ENCODE results near the gene PSKH1.

The PSKH1 gene

GRCh38 chr16:67892899-67893742, at the start of gene PSKH1:
Gene PSKH1, plus strand, starts transcription at chr16:67893254. Its CDS starts 15,496 bp downstream, at chr16:67908750.
- Mint-ChIP-seq H3K27ac (peak within 1 kb of the TSS; percentile 95), H3K4me1 (ENCODE audit: low read depth) (peaks cover 40% of the 10 kb centered on the region), H3K9me3 (no peaks in the 10 kb centered on the region), H3K4me3 (peak within 1 kb of the TSS; percentile 92), H3K36me3 (ENCODE audit: low read depth) (peaks cover 13% of the 10 kb centered on the region), H3K27me3 (no peaks in the 10 kb centered on the region)
- intact Hi-C loops (cut with micrococcal nuclease), result no loop called here

GRCh38 chr16:67843343-67843765, 49.7 kb upstream of the PSKH1 start:
- intact Hi-C loops (cut with micrococcal nuclease), result no loop called here
- Mint-ChIP-seq H3K27me3 (no peaks in the 10 kb centered on the region), H3K36me3 (ENCODE audit: low read depth) (peaks cover 25% of the 10 kb centered on the region), H3K9me3 (no peaks in the 10 kb centered on the region), H3K27ac (peak overlapping the region; percentile 97), H3K4me3 (peak overlapping the region; percentile 97), H3K4me1 (ENCODE audit: low read depth) (peaks cover 46% of the 10 kb centered on the region)

DNA sequence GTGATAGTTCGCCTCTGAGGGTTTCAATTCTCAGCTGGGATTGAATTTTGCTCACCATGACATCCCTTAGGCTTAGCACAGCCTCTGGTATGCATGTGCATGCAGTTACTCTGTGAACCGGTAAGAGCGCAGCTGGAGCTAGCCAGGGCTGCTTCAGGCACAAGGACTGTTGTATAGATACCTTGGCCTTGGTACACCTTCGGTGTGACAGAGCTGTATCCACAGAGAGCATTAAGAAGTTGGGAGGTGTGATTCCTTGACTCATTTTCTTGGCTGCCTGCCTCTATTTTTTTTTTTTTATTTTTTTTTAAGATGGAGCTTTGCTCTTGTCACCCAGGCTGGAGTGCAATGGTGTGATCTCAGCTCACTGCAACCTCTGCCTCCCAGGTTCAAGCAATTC, 48.6 kb upstream of the PSKH1 start:
- Mint-ChIP-seq H3K9me3 (no peaks in the 10 kb centered on the region), H3K4me3 (no peak overlapping the region), H3K4me1 (ENCODE audit: low read depth) (peaks cover 52% of the 10 kb centered on the region), H3K36me3 (ENCODE audit: low read depth) (peaks cover 25% of the 10 kb centered on the region), H3K27me3 (no peaks in the 10 kb centered on the region), H3K27ac (no peak overlapping the region)
- intact Hi-C loops (cut with micrococcal nuclease), result no loop called here

- H3K27ac Mint-ChIP-seq, result peak overlapping the region; percentile 88
- H3K4me3 Mint-ChIP-seq, result peak overlapping the region; percentile 84
- no peaks in the 10 kb centered on the region for H3K9me3 Mint-ChIP-seq
- intact Hi-C loops (cut with micrococcal nuclease), result loop anchor here (1.0 to 2.0 kb wide), 2 partner anchors 27 to 39 kb away; partner anchors contain the start of genes EDC4, RANBP10 and TSNAXIP1
- peaks cover 59% of the 10 kb centered on the region for H3K4me1 Mint-ChIP-seq (ENCODE audit: low read depth)
- H3K27me3 Mint-ChIP-seq, result no peaks in the 10 kb centered on the region
- peaks cover 33% of the 10 kb centered on the region for H3K36me3 Mint-ChIP-seq (ENCODE audit: low read depth)
These were observed 47.6 kb upstream of the PSKH1 start for GRCh38 chr16:67845291-67846062.

DNA sequence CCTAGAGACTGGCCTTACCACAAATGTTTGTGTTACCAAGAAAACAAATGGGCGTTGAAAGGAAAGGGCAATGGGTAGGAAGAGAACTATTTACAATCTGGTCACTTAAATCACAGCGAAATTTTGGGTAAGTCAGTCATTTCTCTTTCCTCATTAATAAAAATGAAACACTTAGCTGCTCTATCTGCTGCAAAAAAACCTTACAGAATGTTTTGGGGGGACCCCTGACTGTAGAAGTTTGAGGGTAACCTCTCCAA, 47.1 kb upstream of the PSKH1 start:
- Mint-ChIP-seq H3K27ac (peak overlapping the region; percentile 88), H3K27me3 (no peaks in the 10 kb centered on the region), H3K4me3 (peak overlapping the region; percentile 84), H3K4me1 (ENCODE audit: low read depth) (peaks cover 61% of the 10 kb centered on the region), H3K9me3 (no peaks in the 10 kb centered on the region), H3K36me3 (ENCODE audit: low read depth) (peaks cover 36% of the 10 kb centered on the region)
- intact Hi-C loops (cut with micrococcal nuclease), result loop anchor here (1.0 to 2.0 kb wide), 2 partner anchors 27 to 40 kb away; partner anchors contain the start of genes EDC4, RANBP10 and TSNAXIP1

DNA sequence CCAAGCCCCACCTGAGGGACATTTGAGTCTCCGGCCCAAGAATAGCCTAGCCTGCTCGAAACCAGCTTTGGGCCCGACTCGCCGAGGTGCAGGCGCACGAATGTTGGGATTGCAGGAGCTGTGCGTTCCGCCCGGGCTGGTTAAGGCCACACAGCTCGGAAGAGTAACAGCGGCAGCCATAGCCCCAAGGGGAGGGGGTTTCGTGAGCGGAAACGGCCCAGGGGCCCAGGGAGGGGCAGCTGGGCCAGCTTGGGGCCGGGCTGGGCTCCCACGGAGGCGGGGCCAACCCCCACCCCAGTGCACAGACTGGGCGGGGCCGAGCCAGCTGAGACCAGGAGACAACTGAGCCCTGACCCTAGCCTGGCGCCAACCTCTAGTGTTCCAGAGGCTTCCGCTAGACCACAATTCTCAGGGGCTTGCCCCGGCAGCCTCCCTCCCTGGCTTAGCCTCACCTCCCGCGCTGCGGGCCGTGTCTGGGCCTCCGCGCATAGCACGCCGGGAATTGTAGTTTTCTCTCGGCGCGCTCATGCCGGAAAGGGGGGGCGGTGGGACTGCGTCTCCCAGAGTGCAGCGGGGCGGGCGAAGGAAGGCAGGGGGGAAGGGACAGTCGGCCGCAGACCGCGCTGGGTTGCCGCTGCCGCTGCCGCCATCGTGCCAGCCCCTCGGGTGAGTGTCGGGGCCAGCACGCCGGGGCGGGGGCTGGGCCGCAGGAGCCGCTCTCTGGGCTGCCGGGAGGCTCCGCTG, 46.6 kb upstream of the PSKH1 start, which contains the start of gene NUTF2:
Gene NUTF2, plus strand, starts transcription at position 614 of the 744 bp plus-strand sequence. CDS start 18,198 bp downstream, outside the sequence.
- Mint-ChIP-seq H3K4me1 (ENCODE audit: low read depth) (peaks cover 61% of the 10 kb centered on the region), H3K27ac (peak within 1 kb of the TSS; percentile 88), H3K36me3 (ENCODE audit: low read depth) (peaks cover 36% of the 10 kb centered on the region), H3K9me3 (no peaks in the 10 kb centered on the region), H3K27me3 (no peaks in the 10 kb centered on the region), H3K4me3 (peak within 1 kb of the TSS; percentile 84)
- intact Hi-C loops (cut with micrococcal nuclease), result loop anchor here (1.0 to 2.0 kb wide), 2 partner anchors 26 to 40 kb away; partner anchors contain the start of genes EDC4, RANBP10 and TSNAXIP1

GRCh38 chr16:67847064-67847861, 45.8 kb upstream of the PSKH1 start, which contains the start of gene CENPT:
Gene CENPT, minus strand, starts transcription at chr16:67847693. Its CDS starts 13,834 bp downstream, at chr16:67833859.
- H3K4me3 Mint-ChIP-seq, result peak within 1 kb of the TSS; percentile 84
- H3K27me3 Mint-ChIP-seq, result no peaks in the 10 kb centered on the region
- H3K36me3 Mint-ChIP-seq (ENCODE audit: low read depth), result peaks cover 36% of the 10 kb centered on the region
- intact Hi-C loops (cut with micrococcal nuclease), result loop anchor here (2.0 kb wide), 1 partner anchor 26 kb away; the partner anchor contains the start of gene EDC4
- peak within 1 kb of the TSS; percentile 88 for H3K27ac Mint-ChIP-seq
- H3K4me1 Mint-ChIP-seq (ENCODE audit: low read depth), result peaks cover 61% of the 10 kb centered on the region
- H3K9me3 Mint-ChIP-seq, result no peaks in the 10 kb centered on the region

GRCh38 chr16:67848118-67848517, 44.9 kb upstream of the PSKH1 start:
- no peaks in the 10 kb centered on the region for H3K27me3 Mint-ChIP-seq
- peaks cover 29% of the 10 kb centered on the region for H3K36me3 Mint-ChIP-seq (ENCODE audit: low read depth)
- H3K4me3 Mint-ChIP-seq, result peak overlapping the region; percentile 84
- peaks cover 54% of the 10 kb centered on the region for H3K4me1 Mint-ChIP-seq (ENCODE audit: low read depth)
- H3K9me3 Mint-ChIP-seq, result no peaks in the 10 kb centered on the region
- intact Hi-C loops (cut with micrococcal nuclease), result no loop called here
- peak overlapping the region; percentile 88 for H3K27ac Mint-ChIP-seq

DNA sequence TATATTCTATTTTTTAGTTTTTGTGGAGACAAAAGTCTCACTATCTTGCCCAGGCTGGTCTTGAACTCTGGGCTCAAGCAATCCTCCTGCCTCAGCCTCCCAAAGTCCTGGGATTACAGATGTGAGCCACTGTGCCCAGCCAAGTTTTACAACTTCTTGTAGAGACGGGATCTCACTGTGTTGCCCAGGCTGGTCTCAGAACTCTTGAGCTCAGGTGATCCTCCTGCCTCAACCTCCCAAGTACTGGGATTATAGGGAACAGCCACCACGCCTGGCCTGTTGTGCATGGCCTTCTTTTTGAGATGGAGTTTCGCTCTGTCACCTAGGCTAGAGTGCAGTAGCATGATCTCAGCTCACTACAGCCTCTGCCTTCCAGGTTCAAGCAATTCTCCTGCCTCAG, 39.4 kb upstream of the PSKH1 start:
- Mint-ChIP-seq H3K4me1 (ENCODE audit: low read depth) (peaks cover 55% of the 10 kb centered on the region), H3K4me3 (no peak overlapping the region), H3K36me3 (ENCODE audit: low read depth) (peaks cover 36% of the 10 kb centered on the region), H3K27ac (no peak overlapping the region), H3K9me3 (no peaks in the 10 kb centered on the region), H3K27me3 (no peaks in the 10 kb centered on the region)
- intact Hi-C loops (cut with micrococcal nuclease), result no loop called here

DNA sequence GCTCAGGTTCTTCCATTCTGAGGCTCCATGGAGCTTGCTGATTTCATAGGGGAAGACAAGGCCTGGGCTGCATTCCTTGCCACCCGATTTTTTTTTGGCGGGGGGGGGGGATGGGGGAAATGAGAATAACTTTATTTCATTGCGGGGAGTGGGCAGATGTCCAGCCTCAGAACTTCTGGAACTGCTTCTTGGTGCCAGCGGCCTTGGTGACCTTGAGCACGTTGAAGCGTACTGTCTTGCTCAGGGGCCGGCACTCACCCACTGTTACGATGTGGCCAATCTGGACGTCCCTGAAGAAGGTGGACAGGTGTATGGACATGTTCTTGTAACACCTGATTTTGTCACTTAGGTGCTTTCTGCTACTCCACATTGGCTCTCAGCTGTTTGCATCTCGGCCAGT, 37.3 kb upstream of the PSKH1 start:
- Mint-ChIP-seq H3K27me3 (no peaks in the 10 kb centered on the region), H3K9me3 (no peaks in the 10 kb centered on the region), H3K36me3 (ENCODE audit: low read depth) (peaks cover 34% of the 10 kb centered on the region), H3K27ac (no peak overlapping the region), H3K4me3 (no peak overlapping the region), H3K4me1 (ENCODE audit: low read depth) (peaks cover 55% of the 10 kb centered on the region)
- intact Hi-C loops (cut with micrococcal nuclease), result no loop called here

DNA sequence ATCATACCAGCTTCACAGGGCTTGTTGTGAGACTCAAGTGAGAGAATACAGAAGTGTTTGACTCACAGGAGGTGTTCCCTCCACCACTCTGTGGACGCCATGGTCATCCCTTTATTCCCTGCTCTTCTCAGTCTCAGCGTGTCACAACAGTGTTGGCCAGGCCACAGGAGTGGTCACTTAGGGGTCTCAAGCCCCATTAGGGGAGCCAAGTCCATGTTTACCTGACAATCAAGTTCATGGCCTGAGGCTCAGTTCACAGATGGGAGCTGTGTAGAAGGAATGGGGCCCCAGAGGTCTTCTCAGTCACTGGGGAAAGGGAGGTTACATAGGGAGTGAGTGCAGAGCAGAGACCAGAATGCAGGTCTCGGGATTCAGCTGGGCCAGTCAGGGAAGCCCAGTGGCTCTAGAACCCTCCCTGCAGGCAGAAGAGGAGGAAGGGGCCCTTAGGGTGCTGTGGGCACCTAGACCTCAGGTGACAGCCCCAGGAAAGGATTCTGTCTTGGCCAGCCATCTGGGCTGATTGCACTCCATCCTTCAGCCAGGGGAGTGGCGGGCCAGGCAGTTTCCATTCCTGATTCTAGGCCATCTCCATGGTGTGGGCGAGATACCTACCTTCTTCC, 36.0 kb upstream of the PSKH1 start:
- Mint-ChIP-seq H3K27ac (peak overlapping the region; percentile 81), H3K4me3 (no peak overlapping the region), H3K4me1 (ENCODE audit: low read depth) (peaks cover 67% of the 10 kb centered on the region), H3K27me3 (no peaks in the 10 kb centered on the region), H3K9me3 (no peaks in the 10 kb centered on the region), H3K36me3 (ENCODE audit: low read depth) (peaks cover 47% of the 10 kb centered on the region)
- intact Hi-C loops (cut with micrococcal nuclease), result no loop called here

DNA sequence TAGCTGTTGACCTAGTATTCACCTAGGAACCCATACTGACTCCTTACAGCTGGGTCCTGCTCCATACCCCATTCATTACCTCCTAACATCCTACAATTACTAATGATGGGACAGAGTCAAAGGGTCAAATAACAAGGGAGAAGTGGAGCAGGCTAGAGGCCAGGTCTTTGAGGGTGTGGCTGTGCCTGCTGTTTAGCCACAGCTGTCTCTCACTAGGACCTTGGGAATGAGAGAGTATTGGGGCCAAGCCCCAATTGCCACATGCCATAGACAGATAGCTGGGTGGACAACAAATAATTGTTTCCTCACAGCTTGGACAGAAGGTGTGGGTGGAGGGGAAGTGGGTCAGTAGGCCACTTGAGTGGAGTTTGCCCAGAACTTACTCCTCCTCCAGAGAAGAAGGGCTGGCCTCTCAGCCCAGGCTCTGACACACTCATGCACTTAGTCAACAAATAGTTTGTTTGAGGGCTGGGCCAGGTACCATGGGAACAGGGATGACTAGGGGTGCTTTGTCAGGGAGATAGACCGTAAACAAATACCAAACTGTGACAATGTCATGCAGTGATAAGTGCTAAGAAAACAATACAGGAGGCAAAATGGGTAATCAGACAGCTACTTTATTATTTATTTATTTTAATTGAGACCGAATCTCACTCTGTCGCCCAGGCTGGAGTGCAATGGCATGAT, 35.4 kb upstream of the PSKH1 start:
- intact Hi-C loops (cut with micrococcal nuclease), result no loop called here

More for the DNA sequence above, 35.4 kb upstream of the PSKH1 start:
- Mint-ChIP-seq H3K27me3 (no peaks in the 10 kb centered on the region), H3K4me1 (ENCODE audit: low read depth) (peaks cover 67% of the 10 kb centered on the region), H3K9me3 (no peaks in the 10 kb centered on the region), H3K27ac (peak overlapping the region; percentile 81), H3K36me3 (ENCODE audit: low read depth) (peaks cover 53% of the 10 kb centered on the region), H3K4me3 (peak overlapping the region; percentile 21)
